Sigmoid colon (tissue), 3 donors: ENCODE results near the gene SLC16A3.

ENCODE experiments used
- CTCF ChIP-seq, 4 experiments: fragments of 450-650 bp in 3 of 4; fragments of 200-600 bp in 1 of 4; IDR thresholded peaks; one replicate each; pipeline ENCODE4 v1.5.1; 2016 to 2019; ENCODE audit warnings: antibody characterized with exemption in 4 of 4, mild to moderate bottlenecking in 3 of 4, moderate library complexity in 2 of 4
- POLR2A ChIP-seq, 2 donors: fragments of 450-650 bp; IDR thresholded peaks; one replicate each; pipeline ENCODE4 v1.6.1; 2016; ENCODE audit warnings: antibody characterized with exemption in 2 of 2, mild to moderate bottlenecking in 2 of 2, moderate library complexity in 2 of 2

- TF ChIP-seq CTCF (IDR thresholded peaks at IDR 0.05) (no peak), POLR2A (IDR thresholded peaks at IDR 0.05) (no peak)
These were observed 15.0 kb downstream of the SLC16A3 start for GRCh38 chr17:82243648-82244412.
